A549 (cell line): Measurements from ENCODE around the gene ARL3. TPM values are rescaled to one million over a fixed set of nuclear protein-coding genes. Genes with fewer than 3 reads are reported as not detected.

Source experiments
- ATAC-seq, 2 experiments: fragments of 200-7000 bp in 1 of 2; fragments of >200 bp in 1 of 2; cut with Nextera tagmentation in 1 of 2; cut with Tn5 transposase in 1 of 2; 3 replicates each; pipeline versions ENCODE4 v1.8.0 to v1.9.1; 2018 to 2020; ENCODE audit warnings: mild to moderate bottlenecking in 1 of 2, moderate library complexity in 1 of 2
- CTCF ChIA-PET: fragments of 300-600 bp; sonication (Branson Sonifier 250); formaldehyde crosslinking; extraction: SDS; loops from one replicate; lab custom pipeline; 2021; ENCODE audit warnings: antibody characterized with exemption, inconsistent platforms; lab: Yijun Ruan, JAX
- POLR2A ChIA-PET: fragments of 350-600 bp; formaldehyde crosslinking; extraction: SDS; loops from one replicate; lab custom pipeline; 2021; ENCODE audit warnings: antibody characterized with exemption, inconsistent platforms; lab: Yijun Ruan, JAX
- DNase-seq, 2 experiments: peaks; one replicate each; pipeline versions ENCODE4 v3.0.0 to v3.0.0-alpha.2; 2011 to 2016; ENCODE audit warnings: low read depth in 1 of 2, low spot score in 1 of 2
- FAIRE-seq: peaks from 2 replicates; lab custom pipeline; 2011; peaks lifted over from hg19 to GRCh38; lab: Jason Lieb, UNC
- H3K27ac ChIP-seq, 2 experiments: fragments of >200 bp; sonication (Bioruptor Twin); formaldehyde crosslinking; 3 replicates each; pipeline ENCODE4 v1.5.1; 2016 to 2017
- H3K4me1 ChIP-seq: fragments of >200 bp; sonication (Bioruptor Twin); formaldehyde crosslinking; 3 replicates; pipeline ENCODE4 v1.6.1; 2016
- H3K4me2 ChIP-seq: fragments of >200 bp; sonication (Bioruptor Twin); formaldehyde crosslinking; 3 replicates; pipeline ENCODE4 v1.6.1; 2016
- H3K4me3 ChIP-seq: fragments of >200 bp; sonication (Bioruptor Twin); formaldehyde crosslinking; 3 replicates; pipeline ENCODE4 v1.5.1; 2016
- H3K9me3 ChIP-seq: fragments of >200 bp; sonication (Bioruptor Twin); formaldehyde crosslinking; 3 replicates; pipeline ENCODE4 v1.6.1; 2016
- BHLHE40 ChIP-seq: IDR thresholded peaks from 2 replicates; pipeline ENCODE4 v1.6.1; 2012; ENCODE audit warnings: low read depth, low read length, inconsistent platforms
- CBX8 ChIP-seq: fragments of 200-600 bp; sonication (generic); IDR thresholded peaks from 2 replicates; pipeline ENCODE4 v1.6.1; 2016
- CHD4 ChIP-seq: fragments of 200-600 bp; sonication (generic); IDR thresholded peaks from 2 replicates; pipeline ENCODE4 v1.6.1; 2016; ENCODE audit warnings: antibody characterized with exemption, mild to moderate bottlenecking, borderline replicate concordance
- EP300 ChIP-seq, 2 experiments: fragments of >200 bp; sonication (Bioruptor Twin); formaldehyde crosslinking; IDR thresholded peaks; 2 replicates in 1 of 2; 3 replicates in 1 of 2; pipeline ENCODE4 v1.6.1; 2016 to 2017
- GATA3 ChIP-seq: IDR thresholded peaks from 2 replicates; pipeline ENCODE4 v1.6.1; 2012; ENCODE audit warnings: borderline replicate concordance
- HEYL ChIP-seq: fragments of 250-450 bp; sonication (Bioruptor Pico); IDR thresholded peaks from 2 replicates; pipeline ENCODE4 v1.8.0; 2021; ENCODE audit warnings: mild to moderate bottlenecking, moderate library complexity
- HOXA7 ChIP-seq: fragments of 250-450 bp; sonication (Bioruptor Pico); IDR thresholded peaks from 2 replicates; pipeline ENCODE4 v1.5.0; 2020; ENCODE audit warnings: mild to moderate bottlenecking, moderate library complexity
- KDM1A ChIP-seq: fragments of 200-600 bp; sonication (generic); IDR thresholded peaks from 2 replicates; pipeline ENCODE4 v1.6.1; 2016; ENCODE audit warnings: low read depth, mild to moderate bottlenecking
- KDM5A ChIP-seq: fragments of 200-600 bp; sonication (generic); IDR thresholded peaks from 2 replicates; pipeline ENCODE4 v1.6.1; 2016; ENCODE audit warnings: antibody characterized with exemption, mild to moderate bottlenecking
- MAZ ChIP-seq: fragments of 150-350 bp; IDR thresholded peaks from 2 replicates; pipeline ENCODE4 v1.6.1; 2014; ENCODE audit warnings: antibody characterized with exemption, low read depth, low read length, borderline replicate concordance
- MYC ChIP-seq: IDR thresholded peaks from 2 replicates; pipeline ENCODE4 v1.6.1; 2012; ENCODE audit warnings: mild to moderate bottlenecking, inconsistent platforms, low read length, improper control_type of control experiment, borderline replicate concordance
- NR3C1 ChIP-seq: fragments of >200 bp; sonication (Bioruptor Twin); formaldehyde crosslinking; IDR thresholded peaks from 3 replicates; pipeline ENCODE4 v1.6.1; 2017
- PHF8 ChIP-seq: fragments of 200-600 bp; sonication (generic); IDR thresholded peaks from 2 replicates; pipeline ENCODE4 v1.6.1; 2016; ENCODE audit warnings: low read depth, mild to moderate bottlenecking, antibody characterized with exemption, moderate library complexity, borderline replicate concordance
- POLR2A ChIP-seq: IDR thresholded peaks from 2 replicates; pipeline ENCODE4 v1.6.1; 2012; ENCODE audit warnings: mild to moderate bottlenecking, low read length
- RARB ChIP-seq: fragments of 250-450 bp; sonication (Bioruptor Pico); IDR thresholded peaks from 2 replicates; pipeline ENCODE4 v1.8.0; 2021; ENCODE audit warnings: mild to moderate bottlenecking, moderate library complexity
- RNF2 ChIP-seq: fragments of 200-600 bp; sonication (generic); IDR thresholded peaks from 2 replicates; pipeline ENCODE4 v1.6.1; 2016; ENCODE audit warnings: low read depth, mild to moderate bottlenecking, antibody characterized with exemption, moderate library complexity, borderline replicate concordance
- SREBF2 ChIP-seq: fragments of 450-650 bp; IDR thresholded peaks from 2 replicates; pipeline ENCODE4 v1.6.1; 2014; ENCODE audit warnings: mild to moderate bottlenecking, moderate library complexity
- TFCP2L1 ChIP-seq: fragments of 250-450 bp; sonication (Bioruptor Pico); IDR thresholded peaks from 2 replicates; pipeline ENCODE4 v1.5.0; 2021; ENCODE audit warnings: mild to moderate bottlenecking
- ZFP36 ChIP-seq: fragments of 450-650 bp; IDR thresholded peaks from 2 replicates; pipeline ENCODE4 v1.6.1; 2014; ENCODE audit warnings: borderline replicate concordance; ENCODE audit not compliant: partially characterized antibody
- WGBS: methylation state at CpG from one replicate; pipeline ENCODE4 v1.1.6; 2017; ENCODE audit errors: missing lambda C conversion rate; 5-methylcytosine and 5-hydroxymethylcytosine counted together
- polyA plus RNA-seq, 4 experiments: library from polyadenylated mRNA; depleted of rRNA in 3 of 4; stranded (reverse); fragments of >200 nt; fragmentation: RNase III in 1 of 4; extraction: RNeasy Plus Mini Kit Qiagen cat#74134 plus additional on column Dnase treatment in 1 of 4; gene quantifications; 2 replicates in 3 of 4; 3 replicates in 1 of 4; pipeline ENCODE4 v1.2.3, GENCODE V29; 2011 to 2017
- TF ChIP-seq, protein P1 (sequence below): fragments of 250-450 bp; sonication (Bioruptor Pico); IDR thresholded peaks from 2 replicates; pipeline ENCODE4 v1.5.0; 2020; ENCODE audit warnings: low read depth, mild to moderate bottlenecking, moderate library complexity
- TF ChIP-seq, protein P2 (sequence below): IDR thresholded peaks from 2 replicates; pipeline ENCODE4 v1.6.1; 2012; ENCODE audit warnings: low read depth, borderline replicate concordance
- TF ChIP-seq, protein P3 (sequence below): fragments of 150-350 bp; IDR thresholded peaks from 2 replicates; pipeline ENCODE4 v1.6.1; 2014; ENCODE audit warnings: low read depth, mild to moderate bottlenecking, low read length
- TF ChIP-seq, protein P4 (sequence below): IDR thresholded peaks from 2 replicates; pipeline ENCODE4 v1.6.1; 2012
- TF ChIP-seq, protein P5 (sequence below): fragments of 250-450 bp; sonication (Bioruptor Pico); IDR thresholded peaks from 2 replicates; pipeline ENCODE4 v1.5.0; 2021; ENCODE audit warnings: mild to moderate bottlenecking, moderate library complexity, borderline replicate concordance

ARL3 gene
- polyA plus RNA-seq, 2 of the 4 experiments (the other 2 are of a cell fraction) = 20.2 to 21.3 TPM

DNA sequence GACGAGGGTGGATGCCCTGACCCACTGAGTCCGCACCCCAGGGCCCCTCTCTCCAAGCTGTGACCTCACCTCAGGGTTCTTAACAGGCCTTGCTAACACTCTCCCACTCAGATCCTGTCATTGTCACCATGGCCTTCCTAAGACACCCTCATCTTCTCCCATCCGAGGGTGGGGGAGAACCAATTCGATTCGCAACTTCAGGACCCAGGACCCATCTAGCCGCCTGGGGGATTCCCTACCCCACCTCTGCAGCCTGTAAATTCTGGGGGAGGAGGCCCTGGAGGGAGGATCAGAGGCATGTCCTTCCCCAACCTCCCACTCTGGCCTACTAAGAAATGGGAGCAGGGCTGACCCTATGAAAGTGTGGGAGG, 52.6 kb downstream of the ARL3 start:
- WGBS = 88% methylated on average over 6 of the region's 6 CpGs
- ChIA-PET POLR2A (no interaction called here), CTCF (interaction anchor here (0.6 to 5.6 kb wide), 5 partner anchors 8 to 17 kb away, joined by 3 to 18 read pairs (median 6); no protein-coding TSS in a partner anchor)
- Histone ChIP-seq H3K4me1 (peaks cover 17% of the 10 kb centered on the region), H3K4me3 (no peak overlapping the region), H3K9me3 (no peaks in the 10 kb centered on the region), H3K27ac (no peak overlapping the region), H3K4me2 (no peak overlapping the region)
- no peak for FAIRE-seq
- TF ChIP-seq NR3C1 (no peak), RNF2 (no peak), RARB (CRISPR knock-in tag) (no peak), POLR2A (no peak), TFCP2L1 (CRISPR knock-in tag) (no peak), MAZ (no peak), KDM5A (no peak), HOXA7 (CRISPR knock-in tag) (no peak)
- no peak for DNase-seq
- ATAC-seq = peak in 1 of 2 experiments; percentile 8; a peak in 2 of 6 replicates

DNA sequence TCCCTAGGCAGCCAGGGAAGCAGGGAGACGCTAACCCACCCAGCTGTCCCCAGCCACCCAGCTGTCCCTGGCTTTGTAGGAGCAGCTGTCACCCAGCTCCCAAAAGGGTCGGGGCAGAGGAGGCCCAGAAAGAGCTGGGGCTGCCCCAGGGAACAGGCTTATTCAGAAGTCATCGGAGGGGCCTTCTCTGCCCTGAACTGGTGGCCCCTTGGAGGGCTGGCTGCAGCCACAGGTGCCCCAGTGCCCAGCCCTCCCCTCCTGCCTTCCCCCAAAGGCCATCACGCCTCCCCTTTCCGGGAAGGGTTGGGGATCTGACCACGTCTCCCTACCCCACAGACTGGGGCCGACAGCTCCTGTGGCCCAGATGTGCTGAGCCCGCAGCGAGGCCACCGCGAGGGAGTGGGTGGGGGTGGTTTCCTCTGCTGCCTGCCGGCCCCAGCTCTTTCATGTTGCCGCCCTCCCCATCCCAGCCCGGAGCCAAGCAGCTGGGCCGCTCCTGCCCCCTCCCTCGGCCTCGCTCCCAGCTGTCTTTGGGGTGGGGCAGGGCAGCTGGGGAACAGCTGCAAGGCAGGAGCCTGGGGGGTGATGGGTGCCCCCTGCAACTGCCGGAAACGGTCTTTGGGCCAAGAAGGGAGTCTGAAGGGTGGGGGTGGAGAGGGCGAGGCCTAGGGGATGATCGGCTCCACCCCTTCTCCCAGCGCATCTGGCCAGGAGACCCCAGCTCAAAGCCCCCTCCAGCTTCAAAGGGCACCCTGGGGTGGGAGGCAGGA, 53.1 kb downstream of the ARL3 start:
- no peak for FAIRE-seq
- ChIA-PET CTCF (interaction anchor here (0.6 to 5.6 kb wide), 6 partner anchors 8 to 17 kb away, joined by 3 to 18 read pairs (median 6); no protein-coding TSS in a partner anchor), POLR2A (no interaction called here)
- H3K27ac ChIP-seq = 0 out of 6 replicates have a peak overlapping the region, but pooled peaks of 1 of the 2 experiments have one; percentile 17
- ATAC-seq = peak; percentile 22 to 35; a peak in 4 of 6 replicates
- 84% methylated on average over 14 of the region's 22 CpGs for WGBS
- no peaks in the 10 kb centered on the region for H3K9me3 ChIP-seq
- no peak for DNase-seq
- no peak overlapping the region for H3K4me3 ChIP-seq
- no peak overlapping the region for H3K4me2 ChIP-seq
- peaks cover 17% of the 10 kb centered on the region for H3K4me1 ChIP-seq
- TF ChIP-seq EP300 (IDR thresholded peaks at IDR 0.05) (no peak), PHF8 (no peak), BHLHE40 (no peak), CBX8 (no peak), HEYL (no peak), KDM1A (no peak), GATA3 (no peak), CHD4 (no peak)
- TF ChIP-seq, protein P1, sequence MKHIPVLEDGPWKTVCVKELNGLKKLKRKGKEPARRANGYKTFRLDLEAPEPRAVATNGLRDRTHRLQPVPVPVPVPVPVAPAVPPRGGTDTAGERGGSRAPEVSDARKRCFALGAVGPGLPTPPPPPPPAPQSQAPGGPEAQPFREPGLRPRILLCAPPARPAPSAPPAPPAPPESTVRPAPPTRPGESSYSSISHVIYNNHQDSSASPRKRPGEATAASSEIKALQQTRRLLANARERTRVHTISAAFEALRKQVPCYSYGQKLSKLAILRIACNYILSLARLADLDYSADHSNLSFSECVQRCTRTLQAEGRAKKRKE = no peak
- TF ChIP-seq, protein P2, sequence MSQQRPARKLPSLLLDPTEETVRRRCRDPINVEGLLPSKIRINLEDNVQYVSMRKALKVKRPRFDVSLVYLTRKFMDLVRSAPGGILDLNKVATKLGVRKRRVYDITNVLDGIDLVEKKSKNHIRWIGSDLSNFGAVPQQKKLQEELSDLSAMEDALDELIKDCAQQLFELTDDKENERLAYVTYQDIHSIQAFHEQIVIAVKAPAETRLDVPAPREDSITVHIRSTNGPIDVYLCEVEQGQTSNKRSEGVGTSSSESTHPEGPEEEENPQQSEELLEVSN = no peak
- TF ChIP-seq, protein P3, sequence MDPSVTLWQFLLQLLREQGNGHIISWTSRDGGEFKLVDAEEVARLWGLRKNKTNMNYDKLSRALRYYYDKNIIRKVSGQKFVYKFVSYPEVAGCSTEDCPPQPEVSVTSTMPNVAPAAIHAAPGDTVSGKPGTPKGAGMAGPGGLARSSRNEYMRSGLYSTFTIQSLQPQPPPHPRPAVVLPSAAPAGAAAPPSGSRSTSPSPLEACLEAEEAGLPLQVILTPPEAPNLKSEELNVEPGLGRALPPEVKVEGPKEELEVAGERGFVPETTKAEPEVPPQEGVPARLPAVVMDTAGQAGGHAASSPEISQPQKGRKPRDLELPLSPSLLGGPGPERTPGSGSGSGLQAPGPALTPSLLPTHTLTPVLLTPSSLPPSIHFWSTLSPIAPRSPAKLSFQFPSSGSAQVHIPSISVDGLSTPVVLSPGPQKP = no peak
- TF ChIP-seq, protein P4, sequence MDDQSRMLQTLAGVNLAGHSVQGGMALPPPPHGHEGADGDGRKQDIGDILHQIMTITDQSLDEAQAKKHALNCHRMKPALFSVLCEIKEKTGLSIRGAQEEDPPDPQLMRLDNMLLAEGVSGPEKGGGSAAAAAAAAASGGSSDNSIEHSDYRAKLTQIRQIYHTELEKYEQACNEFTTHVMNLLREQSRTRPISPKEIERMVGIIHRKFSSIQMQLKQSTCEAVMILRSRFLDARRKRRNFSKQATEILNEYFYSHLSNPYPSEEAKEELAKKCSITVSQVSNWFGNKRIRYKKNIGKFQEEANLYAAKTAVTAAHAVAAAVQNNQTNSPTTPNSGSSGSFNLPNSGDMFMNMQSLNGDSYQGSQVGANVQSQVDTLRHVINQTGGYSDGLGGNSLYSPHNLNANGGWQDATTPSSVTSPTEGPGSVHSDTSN = no peak

DNA sequence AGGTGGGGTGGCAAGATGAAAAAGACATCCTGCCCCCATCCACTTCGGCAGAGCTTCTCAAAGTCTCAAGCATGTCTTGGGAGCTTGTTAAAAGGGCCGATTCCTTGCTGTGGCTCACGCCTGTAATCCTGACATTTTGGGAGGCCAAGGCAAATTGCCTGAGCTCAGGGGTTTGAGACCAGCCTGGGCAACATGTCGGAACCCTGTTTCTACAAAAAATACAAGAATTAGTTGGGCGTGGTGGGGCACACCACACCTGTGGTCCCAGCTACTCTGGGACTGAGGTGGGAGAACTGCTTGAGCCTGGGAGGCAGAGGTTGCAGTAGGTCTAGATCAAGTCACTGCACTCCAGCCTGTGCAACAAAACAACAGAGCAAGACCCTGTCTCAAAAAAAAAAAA, 55.4 kb downstream of the ARL3 start:
- no peak overlapping the region for H3K4me2 ChIP-seq
- H3K4me1 ChIP-seq = peaks cover 17% of the 10 kb centered on the region
- no peak for ATAC-seq
- no peaks in the 10 kb centered on the region for H3K9me3 ChIP-seq
- TF ChIP-seq TFCP2L1 (CRISPR knock-in tag) (no peak), MYC (no peak), SREBF2 (no peak), ZFP36 (no peak)
- TF ChIP-seq, protein P1 = no peak
- TF ChIP-seq, protein P5, sequence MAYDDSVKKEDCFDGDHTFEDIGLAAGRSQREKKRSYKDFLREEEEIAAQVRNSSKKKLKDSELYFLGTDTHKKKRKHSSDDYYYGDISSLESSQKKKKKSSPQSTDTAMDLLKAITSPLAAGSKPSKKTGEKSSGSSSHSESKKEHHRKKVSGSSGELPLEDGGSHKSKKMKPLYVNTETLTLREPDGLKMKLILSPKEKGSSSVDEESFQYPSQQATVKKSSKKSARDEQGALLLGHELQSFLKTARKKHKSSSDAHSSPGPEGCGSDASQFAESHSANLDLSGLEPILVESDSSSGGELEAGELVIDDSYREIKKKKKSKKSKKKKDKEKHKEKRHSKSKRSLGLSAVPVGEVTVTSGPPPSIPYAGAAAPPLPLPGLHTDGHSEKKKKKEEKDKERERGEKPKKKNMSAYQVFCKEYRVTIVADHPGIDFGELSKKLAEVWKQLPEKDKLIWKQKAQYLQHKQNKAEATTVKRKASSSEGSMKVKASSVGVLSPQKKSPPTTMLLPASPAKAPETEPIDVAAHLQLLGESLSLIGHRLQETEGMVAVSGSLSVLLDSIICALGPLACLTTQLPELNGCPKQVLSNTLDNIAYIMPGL (CRISPR knock-in tag) = no peak
- POLR2A ChIA-PET = interaction anchor here (0.6 to 0.9 kb wide), 2 partner anchors 13 to 14 kb away, joined by 3 read pairs; no protein-coding TSS in a partner anchor
- DNase-seq = no peak
- WGBS = 79% methylated on average over 5 of the region's 5 CpGs
- H3K4me3 ChIP-seq = no peak overlapping the region
- CTCF ChIA-PET = interaction anchor here (1.0 to 6.5 kb wide), 3 partner anchors 11 to 20 kb away, joined by 5 to 38 read pairs (median 18); partner anchors contain the start of gene TRIM8
- no peak for FAIRE-seq
- H3K27ac ChIP-seq = peak overlapping the region in 1 of 2 experiments; percentile 44; a peak in 2 of 6 replicates
